LNCaP clone FGC (cell line): ENCODE data around the gene SLC11A1.
A peak's percentile ranks its signal among the peaks of the same experiment; 100 is the strongest.

Experiments
- DNase-seq: peaks from one replicate; pipeline ENCODE4 v3.0.0-alpha.2; 2011; ENCODE audit warnings: low read depth
- H3K4me3 ChIP-seq: 2 replicates; pipeline ENCODE4 v1.5.1; 2011; ENCODE audit warnings: mild to moderate bottlenecking, low read depth, low read length, control low read depth
- CTCF ChIP-seq: IDR thresholded peaks from 2 replicates; pipeline ENCODE4 v1.5.1; 2012; ENCODE audit warnings: mild to moderate bottlenecking; ENCODE audit not compliant: control insufficient read depth, insufficient read depth; ENCODE audit errors: extremely low read depth

SLC11A1 gene

GRCh38 chr2:218370410-218371063 lies 11.5 kb upstream of the SLC11A1 start:
- no peak overlapping the region for H3K4me3 ChIP-seq
- no peak for DNase-seq
- TF ChIP-seq CTCF: no peak

GRCh38 chr2:218371983-218372350 lies 10.1 kb upstream of the SLC11A1 start:
- H3K4me3 ChIP-seq: no peak overlapping the region
- TF ChIP-seq CTCF: no peak
- no peak for DNase-seq

- H3K4me3 ChIP-seq: no peak overlapping the region
- no peak for TF ChIP-seq CTCF
- no peak for DNase-seq
These were observed 7.3 kb upstream of the SLC11A1 start for GRCh38 chr2:218374795-218375194.

GRCh38 chr2:218375212-218375611 lies 6.9 kb upstream of the SLC11A1 start:
- H3K4me3 ChIP-seq: no peak overlapping the region
- DNase-seq: peak; percentile 32
- TF ChIP-seq CTCF: no peak

GRCh38 chr2:218378053-218378452 lies 4.0 kb upstream of the SLC11A1 start:
- no peak overlapping the region for H3K4me3 ChIP-seq
- DNase-seq: no peak
- no peak for TF ChIP-seq CTCF

GRCh38 chr2:218382785-218383184 lies 712 bp downstream of the SLC11A1 start:
- no peak for DNase-seq
- TF ChIP-seq CTCF: no peak
- no peak overlapping the region for H3K4me3 ChIP-seq

- TF ChIP-seq CTCF: no peak
- DNase-seq: no peak
- no peak overlapping the region for H3K4me3 ChIP-seq
These were observed 1.9 kb downstream of the SLC11A1 start for GRCh38 chr2:218383892-218384519.
